NCI-H2196 treated with DMSO at 0.1 percent for 48 hours (cell line): ENCODE measurements around the gene PRMT7.

Experiments used
- DNase-seq: peaks from one replicate; lab custom pipeline; 2025; ENCODE audit not compliant: unreplicated experiment; lab: John Stamatoyannopoulos, UW

The PRMT7 gene

DNA sequence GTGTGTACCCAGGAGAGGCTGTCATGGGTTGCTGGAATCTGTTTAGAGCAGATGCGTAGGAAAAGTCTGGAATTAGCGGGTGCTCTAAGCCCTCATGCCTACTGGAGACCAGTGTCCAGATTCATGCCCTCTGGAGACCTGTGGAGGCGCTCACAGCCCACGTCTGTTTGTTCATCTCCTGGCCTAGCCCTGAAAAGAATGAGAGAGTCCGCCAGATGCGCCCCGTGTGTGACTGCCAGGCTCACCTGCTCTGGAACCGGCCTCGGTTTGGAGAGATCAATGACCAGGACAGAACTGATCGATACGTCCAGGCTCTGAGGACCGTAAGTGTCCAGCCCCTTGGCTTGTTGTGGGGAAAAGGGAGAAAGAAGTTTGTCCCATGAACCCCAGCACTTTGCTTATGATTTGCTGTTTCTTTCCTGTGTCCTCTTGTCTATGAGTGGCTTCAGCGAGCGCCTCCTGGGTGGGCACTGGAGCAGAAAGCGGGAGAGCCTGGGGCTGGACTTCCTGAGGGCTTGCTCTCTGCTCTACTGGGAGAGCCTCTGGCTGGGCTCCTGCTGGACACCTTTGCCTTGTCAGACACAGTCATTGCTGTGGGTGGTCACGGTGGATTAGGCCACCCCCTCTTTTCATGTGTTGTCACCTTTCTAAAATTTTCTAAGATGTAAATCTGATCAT, 35.3 kb downstream of the PRMT7 start:
- DNase-seq = no peak

DNA sequence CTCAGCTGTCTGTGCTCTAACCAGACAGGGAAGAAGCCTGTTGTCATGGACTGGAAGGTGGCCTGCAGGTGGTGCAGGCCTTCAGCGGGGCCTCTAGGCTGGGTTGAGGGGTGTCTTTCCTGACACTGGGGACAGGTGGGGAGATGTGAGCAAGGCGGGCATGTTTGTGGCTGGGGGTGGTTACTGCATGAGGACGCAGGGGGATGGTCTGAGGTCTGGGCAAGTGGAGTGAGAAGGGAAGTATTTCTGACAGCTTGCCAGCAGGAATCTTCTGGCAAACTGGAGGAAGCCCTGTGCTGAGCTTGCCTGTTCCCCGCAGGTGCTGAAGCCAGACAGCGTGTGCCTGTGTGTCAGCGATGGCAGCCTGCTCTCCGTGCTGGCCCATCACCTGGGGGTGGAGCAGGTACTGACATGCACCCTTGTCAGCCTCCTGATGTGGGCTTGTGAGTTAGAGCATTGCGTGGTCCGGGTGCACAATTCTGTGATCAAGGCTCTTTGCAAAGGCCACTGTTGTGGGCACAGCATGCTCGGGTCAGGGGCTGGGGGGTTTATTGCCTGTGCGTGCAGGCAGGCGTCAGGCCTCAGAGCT, 36.2 kb downstream of the PRMT7 start:
- no peak for DNase-seq

DNA sequence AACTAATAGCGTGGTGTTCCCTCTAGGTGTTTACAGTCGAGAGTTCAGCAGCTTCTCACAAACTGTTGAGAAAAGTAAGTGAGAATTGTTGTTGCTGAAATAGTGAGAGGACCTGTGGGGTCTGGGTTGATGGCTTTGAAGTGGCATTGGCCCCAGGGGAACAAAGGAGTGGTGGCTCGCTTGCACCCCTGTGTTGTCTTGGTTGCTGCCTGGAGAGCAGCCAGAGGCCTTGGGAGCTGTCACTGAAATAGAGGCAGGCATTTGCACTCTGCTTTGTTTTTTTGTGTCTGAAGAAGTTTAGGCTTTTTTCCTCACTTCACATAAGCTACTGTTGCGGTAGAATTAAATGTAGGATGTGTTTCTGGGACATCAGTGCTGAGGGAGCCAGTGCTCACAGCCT, 36.8 kb downstream of the PRMT7 start:
- no peak for DNase-seq

DNA sequence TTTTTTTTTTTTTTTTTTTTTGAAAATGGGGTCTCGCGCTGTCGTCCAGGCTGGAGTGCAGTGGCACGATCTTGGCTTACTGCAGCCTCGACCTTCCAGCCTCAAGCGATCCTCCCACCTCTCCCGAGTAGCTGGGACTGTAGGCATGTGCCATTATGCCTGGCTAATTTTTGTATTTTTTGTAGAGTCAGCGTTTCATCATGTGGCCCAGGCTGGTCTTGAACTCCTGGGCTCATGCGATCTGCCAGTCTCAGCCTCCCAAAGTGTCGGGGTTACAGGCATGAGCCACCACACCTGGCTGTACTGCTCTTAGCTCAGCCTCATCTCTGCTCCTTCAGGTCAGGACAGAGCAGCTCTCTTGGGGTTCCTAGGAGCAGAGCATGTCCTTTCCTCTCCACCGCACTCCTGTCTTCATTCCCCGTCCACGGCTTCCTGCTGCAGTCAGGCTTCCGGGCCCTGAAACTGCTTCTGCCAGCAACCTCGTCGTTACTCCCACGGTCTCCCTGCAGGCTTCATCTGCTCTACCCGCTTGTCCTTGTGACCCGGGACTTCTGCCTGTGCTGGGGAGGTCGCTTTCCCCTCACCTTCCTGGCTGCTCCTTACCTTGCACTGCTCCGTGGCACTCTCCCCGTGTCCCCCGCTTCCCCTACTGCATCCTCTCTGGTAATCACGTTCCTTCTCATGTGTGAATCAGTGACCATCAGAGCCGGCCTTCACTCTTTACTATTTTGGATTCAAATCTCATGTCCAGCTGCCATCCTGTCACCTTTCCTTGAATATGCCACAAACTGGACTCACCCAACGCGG, 38.0 kb downstream of the PRMT7 start:
- DNase-seq = no peak

DNA sequence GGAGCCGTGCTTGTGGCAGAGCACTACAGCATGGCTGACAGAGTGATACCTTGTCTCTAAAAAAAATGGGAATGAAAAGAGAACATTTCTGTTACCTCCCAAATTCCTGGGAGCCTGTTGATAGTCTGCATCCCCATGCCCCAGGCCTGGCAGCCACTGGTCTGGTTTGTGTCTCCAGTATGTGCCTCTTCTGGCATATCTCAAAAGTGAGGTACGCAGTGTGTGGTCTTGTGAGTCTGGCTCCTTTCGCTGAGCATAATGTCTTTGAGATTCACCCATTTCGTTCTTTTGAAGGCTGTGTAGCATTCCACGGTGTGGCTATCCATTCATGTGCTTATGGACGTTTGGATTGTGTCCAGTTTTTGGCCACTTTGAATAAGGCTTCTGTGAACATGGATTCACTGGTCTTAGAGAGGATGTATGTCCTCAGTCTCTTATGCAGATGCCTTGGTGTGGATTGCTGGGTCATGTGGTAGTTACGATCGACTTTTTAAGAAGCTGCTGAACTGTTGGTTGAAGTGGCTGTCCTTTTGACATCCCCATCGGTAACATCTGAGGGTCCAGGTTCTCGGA, 39.1 kb downstream of the PRMT7 start:
- DNase-seq = no peak

DNA sequence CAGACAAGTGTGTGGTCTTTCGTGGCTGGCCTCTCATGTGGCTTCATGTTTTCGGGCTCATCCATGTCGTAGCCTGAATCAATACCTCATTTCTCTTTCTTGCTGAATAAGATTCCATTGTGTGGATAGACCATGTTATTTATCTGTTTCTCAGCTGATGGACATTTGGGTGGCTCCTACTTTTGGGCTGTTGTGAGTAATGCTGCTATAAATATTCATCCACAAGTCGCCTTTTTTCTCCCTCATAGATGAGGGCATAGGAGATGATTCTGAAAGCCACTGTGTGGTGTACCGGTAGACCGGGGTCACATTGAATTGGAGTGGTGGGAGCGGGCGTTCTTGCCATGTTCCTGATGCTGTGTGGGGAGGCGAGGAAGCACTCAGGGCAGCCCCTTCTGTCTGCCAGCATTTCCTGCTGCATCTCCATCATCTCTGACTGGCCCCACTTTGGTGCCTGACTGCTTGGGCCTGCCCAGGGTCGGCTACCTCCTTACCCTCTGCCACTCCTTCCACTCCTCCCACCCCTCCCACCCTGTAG, 40.1 kb downstream of the PRMT7 start:
- no peak for DNase-seq

DNA sequence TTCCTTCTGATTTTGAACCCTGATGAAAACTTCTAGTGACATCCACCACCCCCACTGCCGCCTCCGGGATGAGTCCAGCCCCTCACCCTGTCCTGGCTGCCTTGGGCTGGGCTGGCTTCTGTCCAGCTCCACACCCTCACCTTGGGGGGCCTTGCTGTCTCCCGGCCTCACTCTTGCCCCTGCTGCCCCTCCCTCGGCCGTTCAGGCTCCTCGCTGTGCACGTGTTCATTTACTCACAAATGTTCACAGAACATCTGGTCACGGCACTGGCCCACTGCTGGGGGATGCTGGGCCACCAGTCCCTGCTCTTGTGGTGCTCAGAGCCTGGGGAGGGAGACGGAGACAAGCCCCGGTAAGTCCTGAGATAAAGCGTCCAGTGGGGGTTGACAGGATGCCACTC, 40.6 kb downstream of the PRMT7 start:
- no peak for DNase-seq

DNA sequence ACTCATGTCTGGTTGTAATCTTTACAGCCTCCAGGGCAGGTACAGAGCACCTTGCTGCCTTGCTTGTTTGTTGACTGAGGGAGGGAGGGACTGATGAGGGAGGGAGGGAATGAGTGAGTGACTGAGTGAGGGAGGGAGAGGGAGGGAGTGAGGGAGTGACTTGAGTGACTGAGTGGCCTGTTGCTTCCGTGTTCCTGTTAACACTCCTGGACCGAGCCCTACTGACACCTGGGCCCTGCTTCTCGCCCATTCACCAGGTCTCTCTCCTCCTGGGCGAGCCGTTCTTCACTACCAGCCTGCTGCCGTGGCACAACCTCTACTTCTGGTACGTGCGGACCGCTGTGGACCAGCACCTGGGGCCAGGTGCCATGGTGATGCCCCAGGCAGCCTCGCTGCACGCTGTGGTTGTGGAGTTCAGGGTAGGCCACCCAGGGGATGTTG, 41.2 kb downstream of the PRMT7 start:
- peak; percentile 3 for DNase-seq

DNA sequence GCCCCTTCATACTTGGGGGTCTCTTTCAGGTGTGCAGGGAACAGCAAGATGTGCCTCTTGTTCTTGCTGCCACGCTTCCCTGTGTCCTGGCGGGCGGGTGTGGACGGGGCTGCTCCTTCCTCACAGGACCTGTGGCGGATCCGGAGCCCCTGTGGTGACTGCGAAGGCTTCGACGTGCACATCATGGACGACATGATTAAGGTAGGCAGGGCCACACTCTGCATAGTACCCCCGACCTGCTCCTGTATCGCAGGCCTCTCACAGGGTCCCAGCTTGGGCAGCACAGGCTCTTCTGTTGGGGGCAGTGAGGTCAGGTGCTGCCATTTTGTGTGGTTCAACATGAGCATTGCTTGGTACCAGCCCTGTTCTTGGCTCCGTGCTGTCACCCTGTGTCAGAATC, 42.5 kb downstream of the PRMT7 start:
- DNase-seq = no peak

DNA sequence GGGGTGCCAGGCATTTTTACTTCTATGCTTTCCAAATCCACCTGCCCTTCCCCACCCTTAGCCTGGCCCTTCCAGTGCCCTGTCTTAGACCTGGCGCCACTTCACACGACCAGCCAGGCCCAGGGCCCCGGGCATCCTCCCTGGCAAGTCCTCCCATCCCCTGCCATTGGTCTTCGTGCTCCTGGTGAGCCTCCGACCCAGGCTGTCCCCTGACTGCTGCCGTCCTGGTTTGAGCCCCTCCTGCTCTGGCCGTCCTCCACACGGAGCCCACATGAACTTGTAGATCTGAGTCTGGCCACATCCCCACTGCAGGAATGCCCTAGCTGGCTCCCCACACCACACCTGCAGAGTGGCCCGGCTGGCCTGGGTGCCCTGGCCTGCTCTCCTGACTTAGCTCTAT, 44.0 kb downstream of the PRMT7 start:
- no peak for DNase-seq

DNA sequence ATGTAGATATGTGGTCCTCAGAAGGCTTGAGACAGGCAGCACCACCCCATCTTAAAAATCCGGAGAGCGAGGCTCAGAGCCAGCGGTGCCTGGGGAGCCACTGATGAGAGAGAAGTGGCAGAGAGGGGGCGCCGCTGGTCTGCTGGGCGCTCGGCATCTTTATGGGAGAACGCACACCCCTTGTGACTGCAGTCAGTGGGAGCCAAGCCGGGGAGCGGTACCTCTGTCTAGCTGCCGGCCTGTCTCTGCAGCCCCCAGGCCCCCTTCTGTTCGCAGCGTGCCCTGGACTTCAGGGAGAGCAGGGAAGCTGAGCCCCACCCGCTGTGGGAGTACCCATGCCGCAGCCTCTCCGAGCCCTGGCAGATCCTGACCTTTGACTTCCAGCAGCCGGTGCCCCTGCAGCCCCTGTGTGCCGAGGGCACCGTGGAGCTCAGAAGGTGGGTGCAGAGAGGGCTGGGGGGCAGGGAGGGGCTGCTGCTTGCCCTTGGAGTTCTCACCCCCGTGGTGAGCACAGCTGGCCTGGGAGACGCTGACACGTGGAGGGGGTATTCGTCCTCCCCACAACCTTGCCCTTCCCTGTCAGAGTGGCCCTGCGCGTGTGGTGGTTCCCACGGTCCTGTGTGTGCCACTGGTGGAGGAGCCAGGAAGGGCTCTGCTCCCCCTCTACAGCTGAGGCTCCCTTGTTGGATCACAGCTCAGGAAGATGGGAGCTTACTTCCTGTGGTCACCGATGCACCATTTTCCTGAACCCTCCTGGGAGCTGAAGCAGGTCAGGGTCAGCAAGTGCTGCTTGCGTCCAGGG, 44.8 kb downstream of the PRMT7 start:
- no peak for DNase-seq

DNA sequence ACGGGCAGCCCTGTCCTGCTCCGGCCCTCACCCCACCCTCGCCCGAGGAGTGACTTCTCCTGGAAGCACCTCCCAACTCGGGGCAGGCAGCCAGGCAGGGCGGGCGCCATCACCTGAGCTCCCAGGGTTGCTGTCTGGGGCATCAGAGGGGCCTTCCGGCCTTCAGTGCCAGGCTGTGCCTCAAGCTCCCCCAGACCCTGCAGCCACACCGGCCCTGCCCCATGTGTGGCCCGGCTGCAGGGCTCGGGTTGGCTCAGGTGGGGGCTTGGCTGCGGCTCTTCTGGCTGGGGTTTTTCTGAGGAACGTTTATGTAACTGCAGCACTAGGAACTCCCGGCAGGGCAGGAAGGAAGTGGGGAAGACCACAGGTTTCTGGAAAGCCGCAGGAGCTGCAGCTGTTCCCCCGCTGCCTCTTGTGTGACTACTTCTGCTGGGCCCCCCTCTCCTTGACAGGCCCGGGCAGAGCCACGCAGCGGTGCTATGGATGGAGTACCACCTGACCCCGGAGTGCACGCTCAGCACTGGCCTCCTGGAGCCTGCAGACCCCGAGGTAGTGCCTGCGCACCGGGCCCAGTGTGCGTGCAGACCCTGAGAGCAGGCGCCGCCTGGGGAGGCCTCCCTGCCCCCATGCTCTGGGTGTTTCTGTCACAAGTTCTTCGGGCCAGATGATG, 45.6 kb downstream of the PRMT7 start:
- DNase-seq = no peak

DNA sequence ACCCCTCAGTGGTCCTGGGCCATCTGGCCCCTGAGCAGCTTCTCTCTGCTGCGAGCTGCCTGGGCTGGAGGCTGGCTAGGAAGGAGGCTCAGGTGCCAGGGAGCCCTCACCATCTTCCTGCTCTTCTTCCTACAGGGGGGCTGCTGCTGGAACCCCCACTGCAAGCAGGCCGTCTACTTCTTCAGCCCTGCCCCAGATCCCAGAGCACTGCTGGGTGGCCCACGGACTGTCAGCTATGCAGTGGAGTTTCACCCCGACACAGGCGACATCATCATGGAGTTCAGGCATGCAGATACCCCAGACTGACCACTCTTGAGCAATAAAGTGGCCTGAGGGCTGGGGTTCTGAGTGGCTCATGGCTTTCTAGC, 46.1 kb downstream of the PRMT7 start:
- no peak for DNase-seq

DNA sequence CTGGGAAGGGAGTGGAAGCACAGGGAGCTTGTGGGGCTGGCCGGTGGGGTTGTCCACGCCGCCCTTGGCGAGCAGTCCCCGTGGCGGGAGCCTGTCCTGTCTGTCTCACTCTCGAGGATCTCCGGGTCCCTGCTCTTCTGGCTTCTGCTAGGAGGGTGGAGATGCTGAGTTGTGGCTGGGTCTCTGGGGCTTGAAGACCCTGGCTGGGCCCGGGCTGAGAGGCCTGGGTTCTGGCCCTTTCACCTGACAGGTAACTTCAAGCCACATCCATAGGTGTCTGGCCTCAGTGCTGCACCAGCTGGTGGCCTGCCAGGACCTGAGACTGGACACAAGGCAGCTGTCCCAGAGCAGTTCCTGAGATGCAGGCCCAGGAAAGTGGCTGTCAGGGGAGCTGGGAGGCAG, 46.7 kb downstream of the PRMT7 start:
- DNase-seq = no peak

DNA sequence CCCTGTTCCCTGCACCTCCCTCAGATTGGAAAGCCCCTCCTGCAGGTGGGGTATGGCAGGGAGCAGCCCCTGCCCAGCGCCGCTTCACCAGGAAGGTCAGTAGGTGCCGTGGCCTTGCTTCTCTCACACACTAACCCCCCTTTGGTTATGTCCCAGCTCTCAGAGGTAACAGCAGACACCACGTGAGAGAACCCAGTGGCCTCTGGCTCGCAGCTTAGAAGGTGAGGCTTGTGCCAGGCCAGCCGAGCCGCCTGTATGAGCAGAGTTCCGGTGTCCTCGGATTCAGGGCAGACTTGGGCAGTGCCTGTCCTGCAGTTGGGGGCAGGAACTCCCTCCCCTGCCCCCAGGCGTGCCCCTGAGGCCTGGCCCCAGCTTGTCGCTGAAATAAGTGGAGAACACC, 47.1 kb downstream of the PRMT7 start:
- no peak for DNase-seq

DNA sequence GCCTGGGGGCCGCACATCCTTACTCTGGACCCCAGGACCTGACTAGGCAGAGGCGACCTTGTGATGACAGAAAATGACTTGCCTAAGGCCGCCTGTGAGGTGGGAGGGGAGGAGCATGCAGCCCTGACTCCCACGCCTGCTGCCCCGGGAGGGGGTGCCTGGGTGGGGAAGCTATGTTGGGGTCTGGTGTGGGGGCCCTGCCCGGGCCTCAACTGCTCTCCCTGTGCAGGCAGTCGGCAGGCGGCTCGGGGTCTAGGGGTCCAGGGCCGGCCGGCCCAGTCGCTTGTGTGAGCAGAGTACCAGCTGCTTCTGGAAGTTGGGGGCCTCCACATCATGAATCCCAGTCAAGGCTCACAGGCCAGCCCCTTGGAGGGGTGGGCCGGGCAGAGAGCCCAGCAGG, 48.1 kb downstream of the PRMT7 start:
- no peak for DNase-seq

DNA sequence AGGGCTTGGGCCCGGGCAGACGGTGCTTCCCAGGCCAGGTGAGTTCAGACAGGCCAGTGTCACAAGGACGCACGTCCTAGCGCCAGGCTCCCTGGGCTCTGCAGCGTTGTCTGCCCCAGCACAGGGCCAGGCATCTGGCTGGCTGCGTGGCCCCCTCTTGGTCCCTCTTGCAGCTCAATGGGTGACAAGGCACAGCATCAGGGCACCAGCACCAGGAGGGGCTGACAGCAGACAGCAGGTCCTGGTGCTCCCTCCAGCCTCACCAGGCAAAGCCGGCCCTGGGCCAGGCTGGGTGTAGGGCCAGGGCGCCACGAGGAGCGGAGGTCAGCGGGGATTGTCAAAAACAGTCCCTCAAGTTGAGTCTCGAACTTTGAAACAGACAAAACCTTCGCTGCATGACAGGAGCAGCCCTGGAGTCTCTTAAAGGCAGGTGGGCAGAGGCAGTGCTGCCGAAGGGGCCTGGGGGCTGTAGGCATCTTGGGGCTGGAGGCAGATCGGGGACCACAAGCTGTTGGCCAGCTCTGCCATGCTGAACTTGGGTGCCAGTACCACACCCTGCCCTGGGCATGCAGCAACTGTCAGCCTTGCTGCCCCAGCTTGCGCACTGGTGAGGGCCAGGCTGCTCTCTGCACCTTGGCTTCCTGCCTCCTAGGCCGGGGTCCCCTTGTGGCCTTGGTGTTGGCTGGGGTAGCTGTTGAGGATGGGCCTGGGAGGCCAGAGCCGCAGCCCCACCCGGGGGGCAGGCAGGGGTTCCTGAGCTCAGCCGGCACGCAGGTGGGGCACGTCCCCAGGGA, 48.8 kb downstream of the PRMT7 start:
- DNase-seq = no peak

DNA sequence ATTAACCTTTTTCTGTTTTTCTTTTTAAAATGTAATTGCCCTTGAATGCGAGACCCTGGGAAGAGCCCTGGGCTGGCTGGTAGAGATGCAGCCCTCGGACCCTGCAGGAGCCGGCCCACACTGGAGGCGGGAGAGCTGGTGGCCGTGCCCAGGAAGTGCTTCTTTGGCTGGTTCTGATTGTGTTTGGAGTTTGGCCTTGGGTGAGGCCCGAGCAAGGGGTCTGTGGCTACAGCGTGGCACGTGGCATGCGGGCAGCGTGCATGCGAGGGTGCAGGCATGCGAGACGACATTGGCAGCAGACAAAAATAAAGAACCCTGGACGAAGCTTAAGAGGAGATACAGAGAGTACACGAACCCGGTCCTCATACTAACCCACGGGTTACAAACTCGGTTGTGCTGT, 49.7 kb downstream of the PRMT7 start:
- DNase-seq = no peak

DNA sequence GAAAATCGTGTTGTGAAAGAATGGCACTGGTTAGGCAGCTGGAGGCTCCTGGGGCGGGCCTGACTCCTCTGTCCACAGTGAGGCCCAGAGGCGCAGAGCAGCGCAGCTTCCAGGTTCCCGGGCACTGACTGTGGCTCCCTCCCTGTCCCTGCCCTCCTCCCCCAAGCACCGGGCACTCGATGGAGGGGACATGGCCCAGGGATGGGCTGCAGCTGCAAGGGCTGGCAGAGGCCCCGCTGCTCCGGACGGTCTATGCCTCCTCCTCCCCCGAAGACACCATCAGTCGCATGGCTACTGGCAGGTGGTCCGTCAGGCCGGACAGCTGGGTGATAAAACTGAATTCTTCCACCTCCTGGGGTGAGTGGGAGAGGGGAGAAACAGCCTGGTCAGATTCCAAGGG, 50.1 kb downstream of the PRMT7 start:
- DNase-seq = no peak

DNA sequence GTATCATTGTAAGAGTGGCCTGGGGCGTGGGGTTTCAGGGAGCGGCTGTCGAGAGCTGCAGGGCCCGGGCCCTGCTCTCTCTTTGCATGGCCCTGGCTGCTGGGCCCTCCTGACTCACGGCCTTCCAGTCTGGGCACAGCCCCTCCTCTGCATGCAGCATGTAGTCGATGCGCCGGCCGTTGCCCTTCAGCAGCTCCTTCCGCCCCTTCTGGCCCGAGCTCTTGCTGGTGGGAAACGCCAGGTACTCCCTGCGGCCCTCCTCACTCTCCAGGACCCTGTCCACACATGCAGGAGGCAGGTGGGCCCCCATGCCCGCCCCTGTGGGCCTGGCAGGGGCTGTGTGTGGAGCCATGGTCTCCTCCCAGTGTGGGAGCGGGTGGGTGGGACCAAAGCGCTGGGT, 50.7 kb downstream of the PRMT7 start:
- DNase-seq = no peak
